Urinary bladder (tissue), 4 donors: ENCODE results near the gene KIF2C. TPM values are rescaled to one million over a fixed set of nuclear protein-coding genes. Genes with fewer than 3 reads are reported as not detected.
A peak's percentile ranks its signal among the peaks of the same experiment; 100 is the strongest.

Source experiments
- DNase-seq: peaks from one replicate; pipeline ENCODE4 v3.0.0-alpha.2; 2015; ENCODE audit errors: extremely low spot score
- H3K27ac ChIP-seq: one replicate; pipeline ENCODE4 v1.5.1; 2013; ENCODE audit warnings: low read depth, mild to moderate bottlenecking, moderate library complexity
- H3K36me3 ChIP-seq: one replicate; pipeline ENCODE4 v1.6.1; 2013; ENCODE audit warnings: mild to moderate bottlenecking, moderate library complexity; ENCODE audit not compliant: insufficient read depth
- H3K4me1 ChIP-seq: one replicate; pipeline ENCODE4 v1.6.1; 2013; ENCODE audit warnings: mild to moderate bottlenecking, moderate library complexity; ENCODE audit not compliant: insufficient read depth
- H3K4me3 ChIP-seq: one replicate; pipeline ENCODE4 v1.5.1; 2013; ENCODE audit warnings: low read depth, low read length
- WGBS: extraction: QIAGEN DNeasy Blood & Tissue Kit; methylation state at CpG from one replicate; pipeline ENCODE4 v1.1.7; 2013; 5-methylcytosine and 5-hydroxymethylcytosine counted together
- polyA plus RNA-seq: library from polyadenylated mRNA; stranded (reverse); fragments of 200-250 nt; gene quantifications from one replicate; pipeline ENCODE4 v1.2.3, GENCODE V29; 2013
- total RNA-seq: library from RNA; depleted of rRNA; stranded (reverse); fragments of >200 nt; gene quantifications from one replicate; pipeline ENCODE4 v1.2.3, GENCODE V29; 2014
- donor health status: healthy with polysubstance abuse.
- donor health status: healthy.

Gene KIF2C
- total and polyA plus RNA-seq, 2 donors, result 2.6 to 9.4 TPM

DNA sequence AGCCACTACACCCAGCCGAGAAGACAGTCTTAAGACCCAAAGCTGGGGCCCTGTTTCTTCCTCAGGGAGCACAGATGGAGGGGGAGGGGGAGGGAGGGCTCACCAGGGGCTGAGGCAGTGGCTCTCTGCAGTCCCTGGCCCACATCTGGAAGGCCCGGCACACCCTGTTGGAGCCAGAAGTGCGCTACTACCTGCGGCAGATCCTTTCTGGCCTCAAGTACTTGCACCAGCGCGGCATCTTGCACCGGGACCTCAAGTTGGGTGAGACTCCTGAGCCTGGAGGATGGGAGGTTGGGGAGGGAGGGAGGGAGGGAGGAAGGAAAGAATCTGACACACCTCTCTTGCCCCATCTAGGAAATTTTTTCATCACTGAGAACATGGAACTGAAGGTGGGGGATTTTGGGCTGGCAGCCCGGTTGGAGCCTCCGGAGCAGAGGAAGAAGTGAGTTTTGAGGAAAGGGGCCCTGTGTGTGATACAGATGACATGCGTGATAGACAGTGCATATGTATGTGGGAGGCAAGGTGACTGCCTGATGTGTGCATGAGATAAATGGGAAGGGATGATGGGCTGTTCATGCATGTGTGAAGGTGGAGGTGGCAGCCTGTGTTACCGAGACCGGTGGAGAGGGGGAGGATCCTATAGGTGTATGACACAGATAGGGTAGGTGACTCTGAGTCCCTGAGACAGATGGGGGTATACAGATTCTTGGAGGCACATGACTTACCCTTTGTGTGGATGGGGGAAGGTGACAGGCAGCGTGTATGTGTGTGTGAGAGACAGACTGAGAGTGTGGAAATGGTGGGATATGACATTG, 62.1 kb downstream of the KIF2C start:
- no peaks in the 10 kb centered on the region for H3K36me3 ChIP-seq
- 69% methylated on average over 13 of the region's 13 CpGs for WGBS
- no peaks in the 10 kb centered on the region for H3K4me1 ChIP-seq
- no peak for DNase-seq
- H3K4me3 ChIP-seq, result peak overlapping the region; percentile 5
- H3K27ac ChIP-seq, result peak overlapping the region; percentile 53

DNA sequence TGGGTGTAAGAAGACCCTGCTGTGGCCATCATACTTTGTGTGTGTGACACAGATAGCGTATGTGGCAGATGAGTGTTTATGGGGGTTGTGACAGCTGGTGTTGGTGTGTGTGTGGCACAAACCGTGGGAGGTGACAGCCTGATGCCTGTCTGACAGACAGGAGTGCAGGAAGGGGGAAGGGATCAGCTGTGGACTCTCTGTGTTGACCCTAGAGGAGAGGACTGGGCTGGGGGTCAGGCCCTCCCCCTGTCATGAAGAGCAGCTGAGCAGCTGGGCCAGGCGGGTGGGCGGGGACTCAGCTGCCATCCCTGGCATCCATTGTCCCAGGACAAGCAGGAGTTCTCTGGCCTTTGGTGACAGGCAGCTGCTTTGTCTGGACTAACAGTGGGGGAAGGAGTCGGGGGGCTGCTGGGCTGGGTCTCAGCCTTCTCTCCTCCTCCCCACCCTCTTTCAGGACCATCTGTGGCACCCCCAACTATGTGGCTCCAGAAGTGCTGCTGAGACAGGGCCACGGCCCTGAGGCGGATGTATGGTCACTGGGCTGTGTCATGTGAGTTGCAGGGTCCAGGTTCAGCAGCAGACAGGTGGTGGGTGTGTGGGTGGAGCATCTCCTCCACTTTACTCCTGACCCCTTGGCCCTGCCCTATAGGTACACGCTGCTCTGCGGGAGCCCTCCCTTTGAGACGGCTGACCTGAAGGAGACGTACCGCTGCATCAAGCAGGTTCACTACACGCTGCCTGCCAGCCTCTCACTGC, 62.8 kb downstream of the KIF2C start:
- H3K27ac ChIP-seq, result no peak overlapping the region
- DNase-seq, result no peak
- H3K4me3 ChIP-seq, result no peak overlapping the region
- no peaks in the 10 kb centered on the region for H3K36me3 ChIP-seq
- WGBS, result 85% methylated on average over 13 of the region's 13 CpGs
- H3K4me1 ChIP-seq, result no peaks in the 10 kb centered on the region

DNA sequence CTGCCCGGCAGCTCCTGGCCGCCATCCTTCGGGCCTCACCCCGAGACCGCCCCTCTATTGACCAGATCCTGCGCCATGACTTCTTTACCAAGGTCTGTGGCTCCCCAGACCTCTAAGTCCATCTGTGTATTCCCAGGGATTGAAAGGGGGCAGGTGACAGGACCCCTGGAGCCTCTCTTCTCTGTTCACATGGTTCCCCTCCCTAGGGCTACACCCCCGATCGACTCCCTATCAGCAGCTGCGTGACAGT, 63.4 kb downstream of the KIF2C start:
- no peak for DNase-seq
- no peaks in the 10 kb centered on the region for H3K36me3 ChIP-seq
- no peaks in the 10 kb centered on the region for H3K4me1 ChIP-seq
- WGBS, result 93% methylated on average over 9 of the region's 9 CpGs
- no peak overlapping the region for H3K4me3 ChIP-seq
- H3K27ac ChIP-seq, result no peak overlapping the region

DNA sequence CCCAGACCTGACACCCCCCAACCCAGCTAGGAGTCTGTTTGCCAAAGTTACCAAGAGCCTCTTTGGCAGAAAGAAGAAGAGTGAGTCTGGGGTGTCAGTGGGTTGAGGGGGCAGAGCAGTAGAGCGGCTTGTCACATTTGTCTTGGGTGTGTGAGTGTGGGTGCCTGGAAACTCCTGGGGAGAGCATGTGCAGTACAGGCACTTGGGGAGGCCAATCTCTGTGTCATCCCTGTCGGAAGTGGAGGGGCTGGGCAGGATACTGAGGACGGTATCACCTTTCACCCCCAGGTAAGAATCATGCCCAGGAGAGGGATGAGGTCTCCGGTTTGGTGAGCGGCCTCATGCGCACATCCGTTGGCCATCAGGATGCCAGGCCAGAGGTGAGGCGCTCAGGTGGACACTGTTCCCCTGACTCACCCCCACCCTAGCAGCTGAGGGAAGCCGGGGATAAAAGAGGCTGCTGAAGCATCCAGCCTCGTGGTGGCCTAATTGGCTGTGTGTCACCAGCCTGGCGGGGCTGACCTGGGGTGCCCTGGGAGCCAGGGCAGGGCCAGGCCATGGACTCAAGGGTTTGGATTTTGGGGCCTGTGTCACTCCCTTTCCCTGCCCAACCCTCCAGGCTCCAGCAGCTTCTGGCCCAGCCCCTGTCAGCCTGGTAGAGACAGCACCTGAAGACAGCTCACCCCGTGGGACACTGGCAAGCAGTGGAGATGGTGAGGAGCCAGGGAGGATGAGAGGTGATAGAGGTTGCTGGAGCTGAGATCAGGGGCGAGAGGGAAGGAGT, 63.9 kb downstream of the KIF2C start:
- H3K36me3 ChIP-seq, result no peaks in the 10 kb centered on the region
- no peaks in the 10 kb centered on the region for H3K4me1 ChIP-seq
- no peak overlapping the region for H3K4me3 ChIP-seq
- no peak for DNase-seq
- H3K27ac ChIP-seq, result no peak overlapping the region
- WGBS, result 89% methylated on average over 13 of the region's 13 CpGs

DNA sequence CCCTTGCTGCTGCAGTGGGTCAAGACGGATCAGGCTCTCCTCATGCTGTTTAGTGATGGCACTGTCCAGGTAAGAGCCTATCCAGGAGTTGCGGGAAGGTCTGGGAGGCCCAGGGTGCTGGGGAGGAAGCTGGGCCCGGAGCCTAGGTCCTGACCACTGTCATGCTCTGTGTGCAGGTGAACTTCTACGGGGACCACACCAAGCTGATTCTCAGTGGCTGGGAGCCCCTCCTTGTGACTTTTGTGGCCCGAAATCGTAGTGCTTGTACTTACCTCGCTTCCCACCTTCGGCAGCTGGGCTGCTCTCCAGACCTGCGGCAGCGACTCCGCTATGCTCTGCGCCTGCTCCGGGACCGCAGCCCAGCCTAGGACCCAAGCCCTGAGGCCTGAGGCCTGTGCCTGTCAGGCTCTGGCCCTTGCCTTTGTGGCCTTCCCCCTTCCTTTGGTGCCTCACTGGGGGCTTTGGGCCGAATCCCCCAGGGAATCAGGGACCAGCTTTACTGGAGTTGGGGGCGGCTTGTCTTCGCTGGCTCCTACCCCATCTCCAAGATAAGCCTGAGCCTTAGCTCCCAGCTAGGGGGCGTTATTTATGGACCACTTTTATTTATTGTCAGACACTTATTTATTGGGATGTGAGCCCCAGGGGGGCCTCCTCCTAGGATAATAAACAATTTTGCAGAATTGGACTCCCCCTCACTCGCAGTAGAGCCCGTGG, 65.8 kb downstream of the KIF2C start:
- Histone ChIP-seq H3K27ac (no peak overlapping the region), H3K4me3 (no peak overlapping the region), H3K4me1 (no peaks in the 10 kb centered on the region), H3K36me3 (no peaks in the 10 kb centered on the region)
- DNase-seq, result no peak
- whole genome bisulfite sequencing, result 92% methylated on average over 20 of the region's 20 CpGs

DNA sequence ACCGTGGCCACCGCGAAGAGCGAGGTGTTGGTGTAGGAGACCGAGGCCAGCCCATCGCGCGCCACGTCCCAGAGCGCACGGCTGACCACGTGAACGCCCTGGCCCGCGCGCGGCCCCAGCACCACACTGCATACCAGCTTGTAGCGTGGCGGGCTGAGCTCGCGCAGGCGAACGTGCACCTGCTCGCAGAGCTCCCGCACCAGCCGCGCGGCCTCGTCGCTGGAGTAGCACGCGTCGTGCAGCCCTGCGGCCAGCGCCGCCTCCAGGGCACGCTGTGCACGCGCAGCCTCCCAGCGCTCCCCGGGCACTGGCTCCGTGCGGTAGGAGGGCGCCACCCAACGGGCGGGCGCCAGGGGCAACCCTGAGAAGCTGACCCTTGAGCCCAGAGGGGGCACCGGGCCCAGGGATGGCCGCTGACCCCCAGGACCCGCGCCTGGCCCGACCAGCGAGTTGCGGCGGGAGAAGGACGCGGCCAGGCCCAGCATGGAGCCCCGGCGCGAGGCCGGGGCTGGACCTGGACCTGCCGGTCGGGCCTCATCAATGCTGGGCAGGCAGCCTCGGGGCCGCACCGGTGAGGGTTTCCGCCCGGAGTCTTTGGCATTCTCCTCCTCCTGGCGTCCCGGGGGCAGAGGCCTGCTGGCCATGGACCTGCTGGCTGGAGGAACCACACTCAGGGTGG, 66.5 kb downstream of the KIF2C start:
- WGBS, result 94% methylated on average over 70 of the region's 70 CpGs
- Histone ChIP-seq H3K36me3 (no peaks in the 10 kb centered on the region), H3K4me3 (no peak overlapping the region), H3K4me1 (no peaks in the 10 kb centered on the region), H3K27ac (peak overlapping the region; percentile 100)
- DNase-seq, result no peak

DNA sequence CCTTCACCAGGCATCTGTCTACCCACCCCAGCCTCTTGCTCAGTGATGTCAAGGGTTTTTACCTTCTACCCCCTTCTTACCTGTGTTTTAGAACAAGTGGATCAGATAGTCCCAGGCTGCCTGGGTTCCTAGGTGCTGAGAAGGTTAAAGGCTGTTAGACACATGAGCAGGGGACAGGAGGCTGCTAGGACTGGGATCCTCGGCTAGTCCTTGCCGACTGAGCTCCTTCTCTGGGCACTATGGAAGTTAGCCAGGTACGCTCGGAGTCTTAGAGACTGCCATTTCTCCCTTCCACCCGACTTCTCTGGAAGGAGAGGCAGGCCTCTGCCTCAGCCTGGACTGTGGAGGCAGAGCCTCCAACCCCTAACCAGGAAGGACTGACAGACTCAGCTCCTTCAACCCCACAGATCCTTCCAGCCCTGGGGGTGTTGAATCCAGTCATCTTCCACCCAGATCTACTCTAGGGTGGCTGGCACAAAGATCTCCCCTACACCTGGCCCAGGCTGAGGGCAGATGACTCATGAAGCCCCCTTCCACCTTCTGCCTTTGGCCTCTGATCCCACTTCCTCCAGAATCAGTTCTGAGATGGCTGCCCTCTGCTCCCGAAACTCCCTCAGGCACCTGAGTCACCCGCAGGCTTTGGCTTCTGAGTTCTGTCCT, 67.2 kb downstream of the KIF2C start, which contains the start of gene DYNLT4:
DYNLT4 (minus strand) TSS at position 648 of the 660 bp plus-strand sequence. CDS start 683 bp downstream, outside the sequence.
- DNase-seq, result no peak
- Histone ChIP-seq H3K27ac (peak within 1 kb of the TSS; percentile 100), H3K4me3 (no peak within 1 kb of the TSS), H3K4me1 (no peaks in the 10 kb centered on the region), H3K36me3 (no peaks in the 10 kb centered on the region)
- 46% methylated on average over 7 of the region's 7 CpGs for WGBS

DNA sequence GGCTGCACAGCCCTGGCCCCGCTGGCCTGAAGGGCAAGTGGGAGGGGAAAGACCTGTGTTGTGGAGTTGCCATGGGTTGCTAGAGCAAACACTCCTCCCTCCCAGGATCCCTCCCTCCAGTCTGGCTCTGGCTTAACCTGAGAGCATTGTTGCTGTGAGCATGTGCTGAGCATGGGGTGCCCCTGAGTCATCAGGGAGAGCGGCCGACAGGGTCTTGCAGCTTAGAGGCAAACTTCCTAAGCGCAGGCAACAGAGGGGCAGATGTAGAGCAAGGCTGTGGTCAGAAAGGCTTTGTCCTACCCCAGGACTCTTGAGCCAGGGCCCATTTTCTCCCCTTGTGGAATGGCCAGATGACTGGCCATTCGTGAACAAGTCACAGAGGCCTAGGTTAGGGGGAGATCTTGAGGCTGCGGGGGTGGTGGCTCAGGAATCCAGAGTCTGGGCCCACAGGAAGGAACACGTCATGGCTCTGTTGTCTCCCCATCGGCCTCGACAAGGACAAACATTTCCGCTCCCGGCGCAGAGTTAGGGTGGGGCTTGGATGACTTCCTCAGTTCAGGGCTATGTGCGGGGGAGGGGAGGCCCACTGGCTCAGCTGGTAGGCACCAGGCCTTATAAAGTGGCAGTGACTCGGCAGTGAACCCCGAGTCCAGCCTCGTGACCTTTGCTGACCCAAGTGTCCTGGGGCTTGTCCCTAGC, 67.9 kb downstream of the KIF2C start:
- H3K4me3 ChIP-seq, result no peak overlapping the region
- 2% methylated on average over 16 of the region's 16 CpGs for WGBS
- peak; percentile 93 for DNase-seq
- no peaks in the 10 kb centered on the region for H3K36me3 ChIP-seq
- no peaks in the 10 kb centered on the region for H3K4me1 ChIP-seq
- H3K27ac ChIP-seq, result peak overlapping the region; percentile 100

DNA sequence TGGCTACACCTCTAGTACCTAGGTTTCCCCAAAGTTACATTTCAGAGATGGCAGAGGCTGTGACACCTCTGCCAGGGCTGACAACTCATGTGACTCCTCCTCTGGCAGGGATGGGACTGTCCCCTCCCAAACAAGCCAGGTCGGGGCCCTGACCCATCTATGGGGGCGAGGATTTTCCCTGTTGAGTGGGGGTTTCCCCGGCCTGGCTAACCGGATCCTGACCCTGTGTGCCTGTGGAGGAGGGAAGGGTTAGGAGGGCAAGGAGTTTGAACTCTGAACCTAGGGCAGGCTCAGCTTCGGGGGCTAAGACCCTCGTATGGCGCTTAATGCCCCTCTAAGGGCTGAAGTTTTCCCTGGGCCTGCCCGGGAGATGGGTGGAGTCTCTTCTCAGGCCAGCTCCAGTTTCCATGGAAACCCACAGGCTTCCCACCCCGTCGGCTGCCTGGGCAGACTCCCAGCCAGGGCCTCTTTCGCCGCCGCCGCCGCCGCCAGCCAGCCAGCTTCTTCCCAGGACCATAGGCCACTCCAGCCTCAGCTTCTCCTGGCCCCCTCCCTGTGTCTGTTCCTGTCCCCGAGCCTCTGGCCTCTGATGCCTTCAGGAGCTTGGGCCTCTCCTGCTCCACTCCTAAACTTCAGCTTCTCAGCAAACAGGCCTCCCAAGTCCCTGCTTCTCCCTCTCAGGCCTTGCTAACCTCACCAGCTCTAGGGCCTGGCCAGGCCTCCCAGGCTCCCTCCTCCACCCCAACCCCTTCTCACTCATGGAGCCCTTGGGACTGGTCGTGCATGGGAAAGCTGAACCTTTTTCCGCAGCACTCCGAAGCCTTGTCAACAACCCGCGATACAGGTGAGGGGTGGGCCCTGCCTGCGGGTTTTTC, 68.7 kb downstream of the KIF2C start, which contains the start of gene BTBD19:
BTBD19 (plus strand) TSS at position 461 of the 875 bp plus-strand sequence; CDS start at position 759, 298 bp downstream.
- no peaks in the 10 kb centered on the region for H3K36me3 ChIP-seq
- 16% methylated on average over 23 of the region's 23 CpGs for WGBS
- DNase-seq, result peak; percentile 83
- H3K4me3 ChIP-seq, result no peak within 1 kb of the TSS
- H3K4me1 ChIP-seq, result no peaks in the 10 kb centered on the region
- H3K27ac ChIP-seq, result peak within 1 kb of the TSS; percentile 100

DNA sequence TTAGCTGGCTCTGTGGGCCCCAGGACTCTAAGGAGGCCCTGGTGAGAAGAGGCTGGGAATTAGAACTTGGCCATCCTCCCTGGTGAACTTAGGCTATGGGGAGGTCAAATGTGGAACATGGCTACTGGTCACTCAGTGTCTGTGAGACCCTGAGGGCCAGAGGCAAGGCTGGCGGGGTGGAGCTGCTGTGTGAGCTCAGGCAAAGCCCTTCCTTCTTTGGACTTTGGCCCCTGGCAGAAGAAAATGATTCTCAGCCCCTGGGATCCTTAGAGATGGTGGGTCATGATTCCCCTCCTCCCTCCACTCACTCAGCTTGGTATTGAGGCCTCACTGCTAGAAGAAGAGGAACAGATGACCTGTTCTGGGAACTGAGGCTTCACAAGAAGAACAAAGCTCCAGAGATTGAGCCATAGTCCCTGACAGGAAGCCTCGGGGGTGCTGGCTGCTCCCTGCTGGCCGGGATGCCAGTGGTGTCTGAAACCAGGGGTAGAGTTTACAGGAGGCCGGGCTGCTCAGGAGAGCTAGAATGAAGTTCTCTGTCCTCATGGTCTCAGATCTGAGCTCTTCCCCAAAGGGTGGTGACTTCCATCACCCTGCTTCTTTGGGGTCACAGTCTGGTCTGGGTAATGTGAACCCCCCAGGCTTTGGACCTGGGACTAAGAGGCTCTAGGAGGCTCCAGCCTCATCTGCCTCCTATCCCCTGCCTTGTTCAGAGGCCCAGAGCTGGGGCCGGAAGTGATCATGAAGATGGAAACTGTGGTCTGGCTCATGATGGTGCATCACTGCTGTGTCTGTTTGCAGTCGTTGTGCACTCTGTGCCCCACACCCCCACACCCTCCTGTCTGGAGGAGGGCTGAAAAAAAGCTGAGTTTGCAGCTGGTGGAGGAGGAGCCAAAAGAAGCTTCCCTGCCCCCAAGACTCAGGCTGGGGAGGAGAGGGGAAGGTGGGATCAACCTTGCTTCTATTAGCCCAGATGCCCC, 69.6 kb downstream of the KIF2C start:
- DNase-seq, result no peak
- no peaks in the 10 kb centered on the region for H3K36me3 ChIP-seq
- no peak overlapping the region for H3K4me3 ChIP-seq
- WGBS, result 28% methylated on average over 6 of the region's 6 CpGs
- H3K4me1 ChIP-seq, result no peaks in the 10 kb centered on the region
- H3K27ac ChIP-seq, result peak overlapping the region; percentile 100
